Astrocyte (in vitro differentiated cells and primary cell): Measurements from ENCODE around the gene MAN2A1. TPM values are rescaled to one million over a fixed set of nuclear protein-coding genes. Genes with fewer than 3 reads are reported as not detected.

ENCODE experiments used
- DNase-seq: peaks from one replicate; pipeline ENCODE4 v3.0.0-alpha.2; 2010; ENCODE audit warnings: low read depth
- FAIRE-seq: peaks from 2 replicates; lab custom pipeline; 2011; peaks lifted over from hg19 to GRCh38; lab: Jason Lieb, UNC
- H2AFZ ChIP-seq: 2 replicates; pipeline ENCODE4 v1.6.0; 2012; ENCODE audit warnings: low read depth, low read length, inconsistent platforms
- H3K27ac ChIP-seq: 2 replicates; pipeline ENCODE4 v1.5.1; 2011; ENCODE audit warnings: low read depth, low read length, inconsistent platforms
- H3K27me3 ChIP-seq: 2 replicates; pipeline ENCODE4 v1.6.0; 2011; ENCODE audit warnings: low read length, inconsistent platforms; ENCODE audit not compliant: insufficient read depth
- H3K36me3 ChIP-seq: 2 replicates; pipeline ENCODE4 v1.5.1; 2011; ENCODE audit warnings: low read length, inconsistent platforms; ENCODE audit not compliant: insufficient read depth
- H3K4me1 ChIP-seq: 2 replicates; pipeline ENCODE4 v1.5.1; 2011; ENCODE audit warnings: low read length, inconsistent platforms; ENCODE audit not compliant: insufficient read depth
- H3K4me2 ChIP-seq: 2 replicates; pipeline ENCODE4 v1.6.0; 2012; ENCODE audit warnings: low read length, inconsistent platforms
- H3K4me3 ChIP-seq: 2 replicates; pipeline ENCODE4 v1.5.1; 2011; ENCODE audit warnings: low read depth, mild to moderate bottlenecking, low read length, inconsistent platforms; ENCODE audit not compliant: insufficient read depth
- H3K79me2 ChIP-seq: 2 replicates; pipeline ENCODE4 v1.6.0; 2012; ENCODE audit warnings: mild to moderate bottlenecking, low read length, inconsistent platforms; ENCODE audit not compliant: insufficient read depth
- H3K9ac ChIP-seq: 2 replicates; pipeline ENCODE4 v1.6.0; 2012; ENCODE audit warnings: mild to moderate bottlenecking, low read length, inconsistent platforms
- H3K9me3 ChIP-seq: 2 replicates; pipeline ENCODE4 v1.5.1; 2012; ENCODE audit warnings: low read depth, mild to moderate bottlenecking, low read length, inconsistent platforms; ENCODE audit not compliant: insufficient read depth
- H4K20me1 ChIP-seq: 2 replicates; pipeline ENCODE4 v1.6.0; 2012; ENCODE audit warnings: low read length, inconsistent platforms; ENCODE audit not compliant: insufficient read depth
- H3K27ac Mint-ChIP-seq: one replicate; pipeline ENCODE4 v1.8.0; 2021; ENCODE audit warnings: mild to moderate bottlenecking, mixed read lengths; ENCODE audit not compliant: unreplicated experiment
- H3K27me3 Mint-ChIP-seq: one replicate; pipeline ENCODE4 v1.8.0; 2021; ENCODE audit warnings: low read depth, mixed read lengths; ENCODE audit not compliant: unreplicated experiment
- H3K36me3 Mint-ChIP-seq: one replicate; pipeline ENCODE4 v1.8.0; 2021; ENCODE audit warnings: low read depth, mixed read lengths; ENCODE audit not compliant: unreplicated experiment
- H3K4me1 Mint-ChIP-seq: one replicate; pipeline ENCODE4 v1.8.0; 2021; ENCODE audit warnings: low read depth, mixed read lengths; ENCODE audit not compliant: unreplicated experiment
- H3K4me3 Mint-ChIP-seq: one replicate; pipeline ENCODE4 v1.8.0; 2021; ENCODE audit warnings: mild to moderate bottlenecking, moderate library complexity, mixed read lengths; ENCODE audit not compliant: unreplicated experiment
- H3K9me3 Mint-ChIP-seq: one replicate; pipeline ENCODE4 v1.8.0; 2021; ENCODE audit warnings: mild to moderate bottlenecking, mixed read lengths; ENCODE audit not compliant: unreplicated experiment
- CTCF ChIP-seq: IDR thresholded peaks from 2 replicates; pipeline ENCODE4 v1.5.1; 2011; ENCODE audit warnings: low read depth, mild to moderate bottlenecking, inconsistent platforms, low read length, moderate library complexity; ENCODE audit not compliant: insufficient read depth
- EZH2 ChIP-seq: IDR thresholded peaks from 2 replicates; pipeline ENCODE4 v1.6.1; 2012; ENCODE audit warnings: mild to moderate bottlenecking, low read length, inconsistent platforms; ENCODE audit not compliant: insufficient read depth
- total RNA-seq: library from RNA; stranded (reverse); gene quantifications from 2 replicates; pipeline ENCODE4 v1.2.1, GENCODE V29; 2021

The MAN2A1 gene
- total RNA-seq, 1 donor from 2014 or later = 109 TPM

DNA sequence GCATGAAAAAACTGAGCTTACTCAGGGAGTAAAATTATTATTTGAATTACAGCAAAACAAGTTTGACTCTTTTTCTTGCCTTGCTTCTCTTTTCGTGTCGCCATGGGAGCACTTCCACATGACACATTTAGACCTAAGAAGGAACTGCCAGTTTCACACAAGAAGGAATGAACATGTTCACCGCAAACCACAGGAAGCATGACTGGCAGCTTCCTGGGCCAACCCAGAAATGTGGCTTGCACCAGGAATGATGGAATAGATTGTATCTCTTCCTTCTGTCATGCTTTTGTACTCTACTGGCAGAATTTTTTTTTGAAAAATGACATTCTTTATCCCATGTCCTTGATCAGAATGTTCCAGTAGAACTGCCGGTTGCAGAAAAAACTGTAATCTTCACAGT is 32.9 kb upstream of the MAN2A1 start:
- no peak overlapping the region for H2AFZ ChIP-seq
- TF ChIP-seq EZH2 (no peak), CTCF (no peak)
- FAIRE-seq = peak; percentile 96
- peaks cover 8% of the 10 kb centered on the region for H3K4me1 ChIP-seq
- H3K4me2 ChIP-seq = peak overlapping the region; percentile 49
- H3K36me3 ChIP-seq = no peaks in the 10 kb centered on the region
- H3K9me3 ChIP-seq = no peaks in the 10 kb centered on the region
- no peak overlapping the region for H3K4me3 ChIP-seq
- no peak overlapping the region for H3K27ac ChIP-seq
- no peak overlapping the region for H3K9ac ChIP-seq
- H3K27me3 ChIP-seq = no peaks in the 10 kb centered on the region
- H3K36me3 Mint-ChIP-seq = no peaks in the 10 kb centered on the region
- peak overlapping the region; percentile 70 for H3K27ac Mint-ChIP-seq
- peaks cover 20% of the 10 kb centered on the region for H3K4me1 Mint-ChIP-seq
- H3K4me3 Mint-ChIP-seq = no peak overlapping the region
- no peaks in the 10 kb centered on the region for H4K20me1 ChIP-seq
- H3K27me3 Mint-ChIP-seq = no peaks in the 10 kb centered on the region
- peak; percentile 95 for DNase-seq
- H3K9me3 Mint-ChIP-seq = no peaks in the 10 kb centered on the region
- no peaks in the 10 kb centered on the region for H3K79me2 ChIP-seq

- FAIRE-seq (no peak), DNase-seq (no peak)
- Histone ChIP-seq H3K9me3 (no peaks in the 10 kb centered on the region), H3K79me2 (no peaks in the 10 kb centered on the region), H3K4me3 (no peak overlapping the region), H3K4me1 (peaks cover 8% of the 10 kb centered on the region), H3K36me3 (no peaks in the 10 kb centered on the region), H4K20me1 (no peaks in the 10 kb centered on the region), H3K27me3 (no peaks in the 10 kb centered on the region), H3K9ac (no peak overlapping the region), H3K4me2 (no peak overlapping the region), H2AFZ (no peak overlapping the region), H3K27ac (no peak overlapping the region)
- TF ChIP-seq CTCF = no peak
- TF ChIP-seq EZH2 = no peak
- Mint-ChIP-seq H3K4me3 (no peak overlapping the region), H3K27ac (no peak overlapping the region), H3K4me1 (peaks cover 16% of the 10 kb centered on the region), H3K9me3 (no peaks in the 10 kb centered on the region), H3K27me3 (no peaks in the 10 kb centered on the region), H3K36me3 (no peaks in the 10 kb centered on the region)
Measured at GRCh38 chr5:109659901-109660300, 29.8 kb upstream of the MAN2A1 start.

GRCh38 chr5:109660301-109660700 is 29.4 kb upstream of the MAN2A1 start:
- no peaks in the 10 kb centered on the region for H4K20me1 ChIP-seq
- no peaks in the 10 kb centered on the region for H3K27me3 ChIP-seq
- no peak overlapping the region for H3K4me3 ChIP-seq
- no peak overlapping the region for H3K9ac ChIP-seq
- no peaks in the 10 kb centered on the region for H3K79me2 ChIP-seq
- Mint-ChIP-seq H3K27ac (no peak overlapping the region), H3K9me3 (no peaks in the 10 kb centered on the region), H3K27me3 (no peaks in the 10 kb centered on the region), H3K4me3 (no peak overlapping the region), H3K4me1 (peaks cover 16% of the 10 kb centered on the region), H3K36me3 (no peaks in the 10 kb centered on the region)
- H3K4me2 ChIP-seq = no peak overlapping the region
- H3K4me1 ChIP-seq = peaks cover 8% of the 10 kb centered on the region
- no peaks in the 10 kb centered on the region for H3K36me3 ChIP-seq
- H3K9me3 ChIP-seq = no peaks in the 10 kb centered on the region
- no peak overlapping the region for H3K27ac ChIP-seq
- DNase-seq = no peak
- H2AFZ ChIP-seq = no peak overlapping the region
- TF ChIP-seq EZH2 = no peak
- no peak for FAIRE-seq
